ENCODE results near the gene TMEM150C.

Gene TMEM150C

DNA sequence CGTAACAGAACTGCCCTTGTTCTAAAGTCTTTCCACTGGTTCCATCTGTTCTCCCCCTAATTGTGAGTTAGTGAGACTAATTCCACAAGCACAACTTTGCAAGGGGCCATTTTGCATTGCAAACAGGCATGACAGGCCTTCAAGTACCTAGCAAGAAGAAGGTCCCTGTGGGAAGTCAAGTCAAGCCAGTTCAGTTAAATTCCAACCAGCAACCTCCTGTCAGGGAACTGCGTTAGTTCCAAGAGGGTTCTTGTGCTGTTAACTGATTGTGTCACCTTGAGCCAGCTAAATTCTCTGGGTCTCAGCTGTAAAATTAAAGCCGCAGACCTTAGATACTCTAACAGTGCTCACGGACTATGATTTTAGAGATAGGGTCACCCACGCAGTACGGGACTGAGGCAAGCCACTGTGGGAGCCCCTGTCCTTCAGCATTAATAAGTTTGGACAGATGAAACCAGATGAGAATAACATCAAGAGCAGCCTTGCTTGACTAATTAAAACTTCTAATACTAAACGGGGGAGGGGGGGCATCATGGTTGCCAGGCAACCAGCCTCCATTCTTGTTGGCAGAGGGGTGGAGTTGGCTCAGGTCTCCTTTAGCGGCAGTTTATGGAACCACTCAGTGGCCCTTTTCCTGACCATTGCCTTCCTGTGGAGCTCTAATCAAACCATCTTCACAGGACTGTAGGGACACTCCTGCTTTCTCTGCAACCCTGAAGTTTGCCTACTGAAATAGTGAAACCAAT is 24.1 kb upstream of the TMEM150C start:
- H3K27ac ChIP-seq: no peak overlapping the region
- TF ChIP-seq, protein P1, sequence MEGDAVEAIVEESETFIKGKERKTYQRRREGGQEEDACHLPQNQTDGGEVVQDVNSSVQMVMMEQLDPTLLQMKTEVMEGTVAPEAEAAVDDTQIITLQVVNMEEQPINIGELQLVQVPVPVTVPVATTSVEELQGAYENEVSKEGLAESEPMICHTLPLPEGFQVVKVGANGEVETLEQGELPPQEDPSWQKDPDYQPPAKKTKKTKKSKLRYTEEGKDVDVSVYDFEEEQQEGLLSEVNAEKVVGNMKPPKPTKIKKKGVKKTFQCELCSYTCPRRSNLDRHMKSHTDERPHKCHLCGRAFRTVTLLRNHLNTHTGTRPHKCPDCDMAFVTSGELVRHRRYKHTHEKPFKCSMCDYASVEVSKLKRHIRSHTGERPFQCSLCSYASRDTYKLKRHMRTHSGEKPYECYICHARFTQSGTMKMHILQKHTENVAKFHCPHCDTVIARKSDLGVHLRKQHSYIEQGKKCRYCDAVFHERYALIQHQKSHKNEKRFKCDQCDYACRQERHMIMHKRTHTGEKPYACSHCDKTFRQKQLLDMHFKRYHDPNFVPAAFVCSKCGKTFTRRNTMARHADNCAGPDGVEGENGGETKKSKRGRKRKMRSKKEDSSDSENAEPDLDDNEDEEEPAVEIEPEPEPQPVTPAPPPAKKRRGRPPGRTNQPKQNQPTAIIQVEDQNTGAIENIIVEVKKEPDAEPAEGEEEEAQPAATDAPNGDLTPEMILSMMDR (conservative IDR thresholded peaks at IDR 0.05): no peak

DNA sequence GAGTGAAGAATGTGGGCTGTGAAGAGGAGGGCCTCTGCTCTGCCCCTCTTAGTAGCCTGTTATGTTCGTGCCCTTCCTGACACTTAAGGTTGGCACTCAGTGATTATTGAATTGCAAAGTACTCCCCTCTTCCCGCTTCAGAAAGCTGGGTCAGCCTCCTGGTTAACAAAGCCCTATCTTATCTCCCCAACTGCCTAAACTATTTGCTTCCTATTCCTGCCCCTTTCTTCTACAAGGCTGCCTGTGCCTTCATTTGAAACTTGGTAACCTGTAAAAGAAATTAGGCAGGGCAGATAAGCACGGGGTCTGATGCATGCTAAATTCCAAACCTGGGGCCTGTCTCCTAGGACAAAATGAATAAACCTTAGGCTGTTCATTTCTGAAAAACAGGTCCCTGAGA is 23.1 kb upstream of the TMEM150C start:
- no peak overlapping the region for H3K27ac ChIP-seq
- TF ChIP-seq, protein P1 (conservative IDR thresholded peaks at IDR 0.05): no peak

DNA sequence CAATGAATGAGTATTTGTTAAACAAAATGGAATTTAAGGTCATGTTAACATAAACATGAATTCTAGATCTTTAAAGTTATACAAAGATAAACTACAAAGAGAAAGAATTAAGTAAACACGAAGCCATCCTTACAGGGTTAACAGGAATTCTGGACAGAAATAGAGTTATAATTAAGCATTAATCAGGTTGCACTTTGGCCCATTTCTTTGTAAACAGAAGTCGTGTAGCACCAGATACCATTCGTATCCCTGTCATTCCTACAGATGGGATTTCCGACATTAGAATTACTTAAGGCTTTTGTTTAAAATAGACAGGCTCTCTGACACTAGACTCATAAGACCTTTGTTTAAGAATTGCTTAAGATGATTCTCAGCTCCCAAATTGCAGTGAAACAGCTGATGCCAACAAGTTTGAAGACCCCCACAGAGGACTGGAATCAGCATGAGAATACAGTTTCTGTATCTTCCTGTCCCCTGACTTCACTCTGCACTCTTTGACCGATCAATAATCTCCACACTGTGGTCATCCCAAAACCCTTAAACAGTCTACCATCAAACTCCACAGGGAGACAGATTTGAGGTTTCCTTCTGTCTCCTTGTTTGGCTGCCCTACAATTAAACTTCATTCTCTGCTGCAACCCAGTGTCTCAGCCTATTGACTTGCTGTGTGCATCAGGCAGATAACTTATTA is 22.3 kb upstream of the TMEM150C start:
- H3K27ac ChIP-seq: no peak overlapping the region
- TF ChIP-seq, protein P1 (conservative IDR thresholded peaks at IDR 0.05): no peak

DNA sequence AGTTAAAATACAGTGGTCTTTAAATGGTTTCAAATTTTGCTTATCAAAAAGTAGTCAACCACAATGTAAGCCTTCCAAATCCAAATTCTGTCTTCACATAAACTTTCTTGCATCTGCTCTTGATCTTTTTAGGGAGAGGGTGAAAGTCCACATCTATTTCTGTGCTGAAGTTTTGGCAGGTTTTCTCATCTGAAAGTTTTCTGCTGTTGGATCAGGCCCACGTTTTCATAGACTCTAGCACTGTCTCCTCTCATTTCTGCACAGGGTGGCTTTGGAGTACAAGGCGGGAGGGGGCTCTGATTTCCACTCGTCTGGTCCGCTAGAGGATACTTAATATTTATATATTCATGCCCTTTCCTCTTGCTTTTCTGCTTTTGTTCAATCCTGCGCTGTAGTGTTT is 18.1 kb upstream of the TMEM150C start:
- TF ChIP-seq, protein P1 (conservative IDR thresholded peaks at IDR 0.05): no peak
- no peak overlapping the region for H3K27ac ChIP-seq

DNA sequence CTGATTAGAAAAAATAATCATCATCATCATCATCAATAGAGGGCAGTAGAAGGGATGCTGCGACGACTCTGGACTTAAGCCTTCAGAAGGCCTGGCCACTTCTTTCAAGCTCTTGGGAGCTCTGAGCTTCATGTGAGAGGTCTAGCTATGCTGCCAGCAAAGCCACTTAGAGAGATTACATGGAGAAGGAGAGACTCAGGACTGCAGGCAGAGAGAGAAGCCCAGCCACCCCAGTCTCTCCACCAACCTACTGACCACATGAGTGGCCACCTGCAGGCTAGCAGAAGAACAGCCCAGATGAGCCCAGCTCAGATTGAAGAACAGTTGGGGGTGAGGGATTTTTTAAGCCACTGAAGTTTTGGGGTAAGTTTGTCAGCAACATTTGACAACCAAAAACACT is 17.1 kb upstream of the TMEM150C start:
- no peak overlapping the region for H3K27ac ChIP-seq
- TF ChIP-seq, protein P1 (conservative IDR thresholded peaks at IDR 0.05): no peak

DNA sequence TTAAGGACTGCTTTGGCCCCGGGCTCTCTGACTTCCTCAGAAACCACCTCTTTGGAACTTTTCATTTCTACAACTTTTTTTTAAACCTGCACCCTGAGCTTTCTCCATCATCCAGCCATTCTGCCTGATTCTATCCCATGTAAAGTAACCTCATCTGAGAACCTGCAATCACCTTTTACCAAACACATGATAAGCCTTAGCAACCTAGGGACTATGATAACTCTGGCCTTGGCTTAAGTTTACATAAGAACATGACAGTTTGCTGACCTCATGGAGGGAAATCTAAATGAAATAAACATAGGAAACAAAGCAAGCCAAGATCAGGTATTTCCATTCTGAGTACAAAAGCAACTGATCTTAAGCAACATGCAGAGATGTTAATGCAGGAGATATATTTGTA is 15.7 kb upstream of the TMEM150C start:
- no peak overlapping the region for H3K27ac ChIP-seq
- TF ChIP-seq, protein P1 (conservative IDR thresholded peaks at IDR 0.05): no peak

DNA sequence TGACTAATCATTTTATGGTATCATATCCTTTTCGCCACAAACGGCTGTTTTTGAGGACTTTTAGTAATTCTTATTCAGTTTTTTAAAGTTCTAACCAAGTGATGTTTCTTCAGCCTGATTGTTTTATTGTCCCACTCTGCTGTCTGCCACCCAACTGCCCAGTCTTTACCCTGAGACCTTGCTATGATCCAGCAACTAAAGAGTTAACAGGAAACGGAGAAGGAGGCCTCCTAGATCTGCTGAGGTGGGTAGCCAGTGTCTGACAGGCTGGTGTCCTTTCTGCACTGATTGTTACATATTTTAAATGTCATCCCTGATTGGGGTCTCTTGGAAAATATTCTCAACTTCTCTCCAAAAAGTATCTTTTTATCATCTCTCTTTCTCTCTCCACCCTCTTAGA is 7.9 kb upstream of the TMEM150C start:
- no peak overlapping the region for H3K27ac ChIP-seq
- TF ChIP-seq, protein P1 (conservative IDR thresholded peaks at IDR 0.05): no peak

All from VCaP (cell line).